GM12892 (cell line): ENCODE data around the gene KRTAP10-1.

Experiments
- POLR2A ChIP-seq: IDR thresholded peaks from 2 replicates; pipeline ENCODE4 v1.6.1; 2011; ENCODE audit warnings: low read depth, low read length, control low read depth
- POLR2AphosphoS5 ChIP-seq: IDR thresholded peaks from 2 replicates; pipeline ENCODE4 v1.6.1; 2011; ENCODE audit warnings: low read depth, low read length, control low read depth
- TAF1 ChIP-seq: IDR thresholded peaks from 2 replicates; pipeline ENCODE4 v1.6.1; 2011; ENCODE audit warnings: low read depth, mild to moderate bottlenecking, control low read depth, low read length, borderline replicate concordance

DNA sequence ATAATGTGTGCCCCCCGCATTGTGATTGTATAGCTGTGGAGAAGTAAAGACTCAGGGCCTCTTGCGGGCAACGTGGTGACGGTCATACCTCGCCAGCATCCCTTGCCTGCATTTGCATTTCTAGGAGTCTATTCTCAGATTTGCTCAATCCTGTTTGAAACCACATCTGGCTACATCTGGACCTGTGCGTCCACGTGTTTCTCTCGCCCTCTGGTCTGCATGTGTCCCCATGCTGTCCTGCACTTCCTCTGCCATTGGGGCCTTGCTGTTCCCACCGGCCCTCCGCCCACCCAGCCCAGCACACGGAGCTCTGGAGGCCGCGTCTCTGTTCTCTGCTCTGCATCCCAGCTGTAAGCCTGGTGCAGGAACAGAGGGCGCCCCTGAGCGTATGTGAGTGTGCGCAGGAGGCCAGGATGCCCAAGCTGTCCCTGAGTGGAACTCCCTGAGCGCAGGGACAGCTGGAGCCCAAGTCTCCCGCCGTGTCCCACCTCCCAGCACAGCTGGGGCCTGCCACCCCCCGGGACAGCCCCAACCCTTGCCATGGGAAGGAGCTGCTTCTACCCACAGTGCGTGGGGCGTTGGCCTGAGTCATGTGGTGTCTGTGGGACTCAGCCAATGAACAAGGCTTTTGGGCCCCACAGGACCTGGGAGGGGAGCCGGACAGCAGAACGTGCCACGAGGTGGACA lies 9.7 kb upstream of the KRTAP10-1 start:
- no peak for TF ChIP-seq POLR2AphosphoS5
- TF ChIP-seq POLR2A: no peak
- no peak for TF ChIP-seq TAF1
